Fibroblast of villous mesenchyme (primary cell): ENCODE results near the gene MS4A5. TPM values are rescaled to one million over a fixed set of nuclear protein-coding genes. Genes with fewer than 3 reads are reported as not detected.

ENCODE experiments used
- DNase-seq: peaks from one replicate; pipeline ENCODE4 v3.0.0-alpha.2; 2010; ENCODE audit warnings: low read depth
- H3K4me3 ChIP-seq: 2 replicates; pipeline ENCODE4 v1.5.1; 2011; ENCODE audit warnings: low read depth, mild to moderate bottlenecking, low read length
- total RNA-seq: library from RNA; depleted of rRNA; stranded (reverse); fragments of >200 nt; gene quantifications from 2 replicates; pipeline ENCODE4 v1.2.3, GENCODE V29; 2012
- TF ChIP-seq, protein P1 (sequence below): IDR thresholded peaks from 2 replicates; pipeline ENCODE4 v1.5.1; 2012; ENCODE audit warnings: low read depth, mild to moderate bottlenecking, low read length; ENCODE audit not compliant: insufficient read depth

Gene MS4A5
- total RNA-seq, 1 donor, result not detected

- no peak overlapping the region for H3K4me3 ChIP-seq
- DNase-seq, result no peak
- TF ChIP-seq, protein P1, sequence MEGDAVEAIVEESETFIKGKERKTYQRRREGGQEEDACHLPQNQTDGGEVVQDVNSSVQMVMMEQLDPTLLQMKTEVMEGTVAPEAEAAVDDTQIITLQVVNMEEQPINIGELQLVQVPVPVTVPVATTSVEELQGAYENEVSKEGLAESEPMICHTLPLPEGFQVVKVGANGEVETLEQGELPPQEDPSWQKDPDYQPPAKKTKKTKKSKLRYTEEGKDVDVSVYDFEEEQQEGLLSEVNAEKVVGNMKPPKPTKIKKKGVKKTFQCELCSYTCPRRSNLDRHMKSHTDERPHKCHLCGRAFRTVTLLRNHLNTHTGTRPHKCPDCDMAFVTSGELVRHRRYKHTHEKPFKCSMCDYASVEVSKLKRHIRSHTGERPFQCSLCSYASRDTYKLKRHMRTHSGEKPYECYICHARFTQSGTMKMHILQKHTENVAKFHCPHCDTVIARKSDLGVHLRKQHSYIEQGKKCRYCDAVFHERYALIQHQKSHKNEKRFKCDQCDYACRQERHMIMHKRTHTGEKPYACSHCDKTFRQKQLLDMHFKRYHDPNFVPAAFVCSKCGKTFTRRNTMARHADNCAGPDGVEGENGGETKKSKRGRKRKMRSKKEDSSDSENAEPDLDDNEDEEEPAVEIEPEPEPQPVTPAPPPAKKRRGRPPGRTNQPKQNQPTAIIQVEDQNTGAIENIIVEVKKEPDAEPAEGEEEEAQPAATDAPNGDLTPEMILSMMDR, result no peak
Measured at GRCh38 chr11:60468829-60469228, 39.5 kb downstream of the MS4A5 start.

GRCh38 chr11:60469723-60470122 is 40.4 kb downstream of the MS4A5 start:
- no peak for DNase-seq
- TF ChIP-seq, protein P1, result no peak
- H3K4me3 ChIP-seq, result no peak overlapping the region

DNA sequence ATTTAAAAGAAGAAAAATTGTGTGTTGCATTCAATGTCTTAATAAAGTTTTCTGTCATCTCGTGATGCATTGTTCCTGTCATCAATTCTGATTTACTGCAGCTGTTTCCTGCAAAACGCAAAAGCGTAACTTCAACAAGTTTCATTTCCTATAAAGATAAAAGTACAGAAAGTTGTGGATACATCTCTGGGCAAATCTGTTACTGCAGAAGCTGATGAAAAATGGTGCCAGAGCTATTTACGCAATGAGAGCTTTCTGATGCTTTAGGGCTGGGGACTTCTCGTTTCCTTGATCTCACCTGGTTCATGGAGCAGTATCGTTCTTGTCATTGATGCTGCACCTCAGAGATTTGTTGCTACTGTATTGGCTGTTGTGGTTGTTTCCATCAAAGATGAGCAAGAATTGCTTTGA is 47.7 kb downstream of the MS4A5 start:
- no peak overlapping the region for H3K4me3 ChIP-seq
- no peak for DNase-seq
- TF ChIP-seq, protein P1, result no peak

- H3K4me3 ChIP-seq, result no peak overlapping the region
- TF ChIP-seq, protein P1, result no peak
- DNase-seq, result no peak
Measured at GRCh38 chr11:60482361-60482760, 53.0 kb downstream of the MS4A5 start.

DNA sequence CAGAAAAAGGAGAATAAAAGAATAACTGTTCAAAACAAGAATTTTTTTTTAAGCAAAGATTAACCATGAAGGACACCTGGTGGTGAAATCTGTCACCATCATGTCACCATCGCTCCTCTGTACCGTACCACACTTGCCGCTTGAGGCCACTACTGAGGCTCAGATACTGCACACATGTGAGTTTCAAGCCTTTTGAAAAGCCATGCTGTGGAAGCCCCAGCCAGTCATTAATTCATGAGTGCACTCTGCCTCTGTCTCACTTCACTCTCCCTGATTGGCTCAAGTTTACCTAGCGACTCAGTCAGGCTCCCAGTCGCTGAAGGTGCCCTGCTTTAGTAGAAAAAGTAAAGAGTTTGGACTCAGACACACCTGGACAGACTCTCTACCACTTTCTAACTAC is 56.6 kb downstream of the MS4A5 start:
- TF ChIP-seq, protein P1, result no peak
- no peak overlapping the region for H3K4me3 ChIP-seq
- no peak for DNase-seq

- no peak for DNase-seq
- TF ChIP-seq, protein P1, result no peak
- no peak within 1 kb of the TSS for H3K4me3 ChIP-seq
Measured at GRCh38 chr11:60492488-60493009, 63.2 kb downstream of the MS4A5 start, which contains the start of gene MS4A12. TSS of gene MS4A12 (plus strand) at chr11:60492778. CDS start at chr11:60497319, 4,541 bp downstream.

DNA sequence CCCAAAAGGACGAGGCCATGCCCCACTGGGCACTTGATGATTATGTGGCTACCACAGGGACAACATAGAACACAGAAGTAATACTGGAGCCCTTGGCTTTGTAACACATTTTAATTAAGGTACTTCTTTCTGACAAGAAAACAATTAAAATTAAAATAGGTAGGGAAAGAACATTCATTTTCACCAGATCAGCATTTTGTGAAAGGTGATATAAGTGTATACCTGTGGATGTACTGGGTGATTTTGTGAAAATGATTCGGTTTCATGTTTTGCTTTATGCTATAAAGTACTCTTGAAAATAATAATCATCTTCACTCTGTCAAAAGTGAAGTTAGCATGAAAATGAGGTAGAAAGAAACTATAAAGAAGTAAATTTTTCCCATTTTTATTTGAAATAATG is 64.1 kb downstream of the MS4A5 start:
- TF ChIP-seq, protein P1, result no peak
- H3K4me3 ChIP-seq, result no peak overlapping the region

More for the DNA sequence above, 64.1 kb downstream of the MS4A5 start:
- no peak for DNase-seq
